ENCODE data around the gene RAB11FIP4. TPM values are rescaled to one million over a fixed set of nuclear protein-coding genes. Genes with fewer than 3 reads are reported as not detected.

Gene RAB11FIP4
- total RNA-seq, 1 donor from 2014 or later, result 4.9 TPM

- intact Hi-C loops (cut with DNase I), result no loop called here
Measured at GRCh38 chr17:31528291-31528874, 136.9 kb downstream of the RAB11FIP4 start.

DNA sequence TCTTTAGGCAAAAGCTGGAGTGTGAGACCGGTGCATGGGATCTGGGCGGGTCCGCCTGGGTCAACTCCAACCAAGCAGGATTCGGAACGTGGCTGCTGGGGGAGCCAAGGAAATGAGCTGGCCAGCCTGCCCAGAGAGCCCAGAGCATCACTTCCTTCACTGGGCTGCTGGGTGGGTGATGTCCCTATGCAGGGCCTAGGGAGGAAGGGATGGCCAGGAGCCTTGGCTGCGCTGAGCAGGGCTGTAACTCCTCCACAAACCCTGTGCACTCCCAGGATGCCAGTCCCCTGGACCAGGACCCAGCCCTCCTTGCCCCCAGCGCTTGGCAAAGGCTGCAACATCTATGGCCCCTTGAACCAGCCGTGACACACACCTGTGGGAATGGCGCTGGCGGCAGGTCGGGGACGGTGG is 138.4 kb downstream of the RAB11FIP4 start:
- intact Hi-C loops (cut with DNase I), result no loop called here
- no peak for DNase-seq (ENCODE audit: low spot score)

More at GRCh38 chr17:31528291-31528874, 136.9 kb downstream of the RAB11FIP4 start:
- DNase-seq (ENCODE audit: low spot score), result no peak

DNA sequence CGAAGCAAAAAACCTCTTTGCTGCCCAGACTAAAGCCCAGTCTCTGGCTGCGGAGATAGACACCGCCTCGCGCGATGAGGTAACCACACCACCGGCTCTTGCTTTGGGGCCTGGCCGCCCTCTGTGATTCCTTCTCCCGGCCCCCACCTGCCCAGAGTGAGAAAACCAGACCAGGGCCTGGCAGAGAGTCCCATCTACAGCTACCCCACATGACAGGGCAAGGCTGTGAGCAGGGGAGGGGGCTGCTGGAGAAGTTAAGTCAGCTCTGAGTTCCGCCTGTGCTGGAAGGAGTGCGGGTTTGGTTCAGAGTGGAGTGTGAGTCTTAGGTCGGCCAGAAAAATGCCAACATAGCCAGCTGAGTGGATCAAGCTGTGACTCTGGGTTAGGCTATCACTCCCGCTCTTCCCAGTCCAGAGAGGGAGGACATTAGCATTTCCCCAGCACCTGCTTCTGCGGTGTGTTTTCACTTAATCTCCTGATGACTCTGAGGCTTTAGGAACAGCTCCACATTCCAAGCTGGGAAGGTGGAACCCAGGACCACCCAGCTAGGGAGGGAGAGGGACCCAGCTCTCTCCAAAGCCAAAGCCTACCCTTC is 139.0 kb downstream of the RAB11FIP4 start:
- intact Hi-C loops (cut with DNase I), result no loop called here
- no peak for DNase-seq (ENCODE audit: low spot score)

DNA sequence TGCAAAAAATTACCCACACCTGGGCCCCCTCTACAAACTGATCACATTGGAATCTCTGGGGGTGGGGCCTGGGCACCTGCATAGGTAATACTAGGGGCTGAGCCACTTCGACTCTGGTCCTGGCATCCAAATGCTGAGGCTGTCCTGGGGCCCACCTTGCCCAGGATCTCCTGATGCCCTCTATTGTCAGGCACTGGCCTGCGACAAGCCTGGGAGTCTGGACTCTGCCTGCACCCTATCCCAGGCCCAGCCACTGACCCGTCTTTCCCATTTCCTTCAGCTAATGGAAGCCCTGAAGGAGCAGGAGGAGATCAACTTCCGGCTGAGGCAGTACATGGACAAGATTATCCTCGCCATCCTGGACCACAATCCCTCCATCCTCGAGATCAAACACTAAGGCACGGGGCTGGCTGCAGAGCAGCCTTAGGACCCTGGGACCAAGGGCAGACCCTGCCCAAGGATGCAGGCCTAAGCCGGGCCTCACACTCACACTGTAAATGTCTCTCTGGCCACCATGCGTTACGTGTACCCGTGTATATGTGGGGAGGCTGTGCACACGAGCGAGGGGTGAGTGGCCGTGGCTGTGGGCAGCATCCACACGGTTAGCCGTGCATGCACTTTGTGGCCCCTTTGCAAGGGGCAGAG is 140.0 kb downstream of the RAB11FIP4 start:
- intact Hi-C loops (cut with DNase I), result no loop called here
- DNase-seq (ENCODE audit: low spot score), result no peak

GRCh38 chr17:31532081-31532480 is 140.6 kb downstream of the RAB11FIP4 start:
- DNase-seq (ENCODE audit: low spot score), result no peak
- intact Hi-C loops (cut with DNase I), result no loop called here

DNA sequence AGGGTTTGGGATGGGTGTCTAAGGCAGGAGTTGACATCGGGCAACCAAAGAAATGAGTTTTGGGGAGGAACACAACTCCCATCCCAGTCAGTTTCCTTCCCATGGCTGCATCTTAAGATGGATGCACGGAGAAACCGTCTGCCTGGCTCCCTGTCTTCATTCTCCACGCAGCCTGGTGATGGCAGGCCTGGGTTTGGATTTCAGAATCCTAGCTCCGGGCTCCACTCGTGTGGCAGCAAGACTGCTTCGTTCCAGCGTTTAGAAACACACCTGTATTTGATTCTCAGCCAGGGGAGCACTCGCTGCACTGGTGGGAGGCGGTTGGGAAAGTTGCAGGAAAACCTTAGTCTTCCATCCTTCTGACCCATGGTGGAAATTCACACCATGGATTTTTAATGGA is 141.1 kb downstream of the RAB11FIP4 start:
- intact Hi-C loops (cut with DNase I), result no loop called here
- DNase-seq (ENCODE audit: low spot score), result no peak

- intact Hi-C loops (cut with DNase I), result no loop called here
- no peak for DNase-seq (ENCODE audit: low spot score)
Measured at GRCh38 chr17:31533546-31534155, 142.2 kb downstream of the RAB11FIP4 start.

- intact Hi-C loops (cut with DNase I), result no loop called here
- no peak for DNase-seq (ENCODE audit: low spot score)
Measured at GRCh38 chr17:31534223-31534888, 142.9 kb downstream of the RAB11FIP4 start.

- intact Hi-C loops (cut with DNase I), result no loop called here
- no peak for DNase-seq (ENCODE audit: low spot score)
Measured at GRCh38 chr17:31535581-31535981, 144.1 kb downstream of the RAB11FIP4 start.

DNA sequence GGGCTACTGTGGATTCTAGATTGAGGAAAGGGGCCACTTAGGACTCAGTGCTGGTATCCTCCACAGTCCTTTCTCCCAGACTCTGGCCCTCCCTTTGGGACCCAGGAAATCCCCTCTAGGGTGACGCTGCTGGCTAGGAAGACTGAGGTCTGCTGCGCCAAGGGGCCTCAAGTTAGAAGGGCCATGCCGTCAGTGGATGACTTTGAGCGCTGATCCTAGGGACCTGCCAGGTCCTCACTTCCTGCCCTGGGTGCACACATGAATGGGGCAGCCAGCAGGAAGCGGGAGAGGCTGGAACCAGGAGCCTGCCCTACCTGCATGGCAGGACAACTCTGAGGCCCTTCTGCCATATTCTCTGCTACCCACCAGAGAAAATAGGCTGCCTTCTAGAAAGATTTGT is 145.0 kb downstream of the RAB11FIP4 start:
- no peak for DNase-seq (ENCODE audit: low spot score)
- intact Hi-C loops (cut with DNase I), result no loop called here

- no peak for DNase-seq (ENCODE audit: low spot score)
- intact Hi-C loops (cut with DNase I), result no loop called here
Measured at GRCh38 chr17:31537565-31538011, 146.1 kb downstream of the RAB11FIP4 start.

GRCh38 chr17:31538080-31538762 is 146.7 kb downstream of the RAB11FIP4 start:
- intact Hi-C loops (cut with DNase I), result no loop called here
- no peak for DNase-seq (ENCODE audit: low spot score)

DNA sequence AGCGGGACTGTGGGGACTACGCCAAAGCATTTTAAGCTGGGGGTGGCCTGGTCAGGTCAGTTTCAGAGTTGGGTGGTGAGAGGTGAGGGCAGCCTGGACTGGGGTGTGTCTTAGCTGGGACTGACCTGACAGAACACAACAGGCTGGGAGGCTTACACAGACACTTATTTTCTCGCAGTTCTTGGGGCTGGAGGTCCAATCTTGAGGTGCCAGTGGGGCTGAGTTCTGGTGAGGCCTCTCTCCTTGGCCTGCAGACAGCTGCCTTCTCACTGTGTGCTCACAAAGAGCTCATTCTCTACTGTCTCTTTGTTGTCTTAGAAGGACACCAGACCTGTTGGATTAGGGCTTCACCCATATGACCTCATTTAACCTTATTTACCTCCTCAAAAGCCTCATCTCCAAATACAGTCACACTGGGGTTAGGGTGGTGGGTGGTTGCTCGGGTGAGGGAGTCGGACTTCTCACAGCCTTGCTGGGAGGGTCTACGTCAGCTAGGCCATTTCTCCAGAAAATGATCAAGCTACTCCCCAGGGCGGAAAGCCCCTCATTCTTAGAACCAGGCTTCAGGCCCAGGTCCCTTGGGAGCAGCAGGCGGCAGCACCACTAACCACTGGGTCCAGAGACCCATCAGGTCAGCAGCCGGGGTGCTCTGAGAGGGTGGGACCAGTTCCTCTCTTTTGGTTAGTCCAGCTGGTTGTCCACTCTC is 149.3 kb downstream of the RAB11FIP4 start:
- intact Hi-C loops (cut with DNase I), result no loop called here
- no peak for DNase-seq (ENCODE audit: low spot score)

- no peak for DNase-seq (ENCODE audit: low spot score)
- intact Hi-C loops (cut with DNase I), result no loop called here
Measured at GRCh38 chr17:31541559-31541958, 150.1 kb downstream of the RAB11FIP4 start.

DNA sequence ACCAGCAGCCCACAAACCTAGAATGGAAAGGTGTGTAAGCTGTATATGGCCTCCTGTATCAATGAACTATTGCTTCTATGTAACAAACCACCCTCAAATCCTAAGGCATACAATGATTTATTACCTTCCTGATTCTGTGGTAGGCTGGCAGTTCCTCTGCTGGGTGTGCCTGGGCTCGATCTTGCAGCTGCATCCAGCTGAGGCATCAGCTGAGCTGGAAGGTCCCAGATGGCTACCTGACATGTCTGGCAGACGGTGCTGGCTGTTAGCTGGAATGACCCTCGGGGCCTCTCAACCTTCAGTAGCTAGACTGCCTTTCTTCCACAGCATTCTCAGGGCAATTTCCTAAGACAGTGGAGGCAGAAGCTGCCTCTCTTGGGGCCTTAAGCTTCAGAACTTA is 152.7 kb downstream of the RAB11FIP4 start:
- no peak for DNase-seq (ENCODE audit: low spot score)
- intact Hi-C loops (cut with DNase I), result no loop called here

DNA sequence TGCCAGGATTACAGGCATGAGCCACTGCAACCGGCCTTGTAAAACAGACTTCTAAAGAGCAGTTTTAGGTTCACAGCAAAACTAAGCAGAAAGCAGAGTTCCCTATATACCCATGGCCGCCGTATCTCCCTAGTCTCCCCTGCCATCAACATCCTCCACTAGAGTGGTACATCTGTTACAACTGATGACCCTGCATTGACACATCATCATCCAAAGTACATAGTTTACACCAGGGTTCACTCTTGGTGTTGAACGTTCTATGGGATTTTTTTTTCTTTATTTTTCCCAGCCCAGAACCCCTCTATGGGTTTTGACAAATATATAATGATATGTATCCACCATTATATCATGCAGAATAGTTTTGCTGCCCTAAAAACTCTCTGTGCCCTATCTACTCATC is 155.2 kb downstream of the RAB11FIP4 start:
- intact Hi-C loops (cut with DNase I), result no loop called here
- no peak for DNase-seq (ENCODE audit: low spot score)

DNA sequence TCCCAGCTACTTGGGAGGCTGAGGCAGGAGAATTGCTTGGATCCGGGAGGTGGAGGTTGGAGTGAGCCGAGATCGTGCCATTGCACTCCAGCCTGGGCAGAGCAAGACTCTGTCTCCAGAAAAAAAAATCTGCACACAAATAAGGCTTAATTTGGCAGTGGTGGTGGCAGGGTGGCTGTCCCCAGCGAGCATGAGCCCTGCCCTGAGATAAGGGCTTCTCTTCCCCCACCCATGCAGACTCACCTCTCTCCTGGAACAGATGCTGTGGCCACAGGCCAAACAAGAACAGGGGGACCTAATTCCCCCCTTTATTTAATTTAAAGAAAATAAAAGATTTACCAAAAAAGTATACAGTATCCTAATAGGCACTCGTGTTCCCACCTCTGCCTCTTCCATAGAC is 157.2 kb downstream of the RAB11FIP4 start:
- no peak for DNase-seq (ENCODE audit: low spot score)
- intact Hi-C loops (cut with DNase I), result loop anchor here (2.0 kb wide), 1 partner anchor 32 kb away; no protein-coding TSS in a partner anchor

DNA sequence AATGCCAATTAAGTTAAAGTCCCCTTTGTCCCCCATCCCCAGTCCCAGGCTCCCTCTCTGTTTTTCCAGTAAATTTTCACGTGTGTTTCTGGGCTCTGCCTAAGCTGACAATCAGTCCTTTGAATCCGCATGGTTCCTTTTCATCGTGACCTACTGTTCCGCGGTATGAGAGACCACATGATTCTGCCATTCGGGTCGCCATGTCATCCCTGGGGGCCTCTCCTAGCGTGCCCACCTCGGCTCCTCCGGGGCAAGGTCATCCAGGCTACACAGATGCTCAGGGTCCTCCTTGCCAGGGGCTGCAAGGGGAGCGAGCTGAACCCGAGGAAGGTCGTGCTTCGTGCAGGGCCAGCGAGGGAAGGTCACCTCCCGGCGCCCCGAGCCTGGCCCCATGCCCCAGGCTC is 157.6 kb downstream of the RAB11FIP4 start:
- DNase-seq (ENCODE audit: low spot score), result no peak
- intact Hi-C loops (cut with DNase I), result loop anchor here (2.0 kb wide), 1 partner anchor 32 kb away; no protein-coding TSS in a partner anchor
